ENCODE data around the gene DPEP2NB. TPM values are rescaled to one million over a fixed set of nuclear protein-coding genes. Genes with fewer than 3 reads are reported as not detected.

The DPEP2NB gene, protein sequence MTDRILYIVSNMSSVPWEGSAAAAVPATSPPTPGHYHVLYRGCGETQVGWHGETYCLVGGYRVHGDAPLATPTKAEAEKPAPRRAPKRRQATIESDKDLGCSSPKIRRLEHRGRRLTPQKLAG
- not detected in 2 replicates for total RNA-seq (2021)
- long read RNA-seq = 0 reads

DNA sequence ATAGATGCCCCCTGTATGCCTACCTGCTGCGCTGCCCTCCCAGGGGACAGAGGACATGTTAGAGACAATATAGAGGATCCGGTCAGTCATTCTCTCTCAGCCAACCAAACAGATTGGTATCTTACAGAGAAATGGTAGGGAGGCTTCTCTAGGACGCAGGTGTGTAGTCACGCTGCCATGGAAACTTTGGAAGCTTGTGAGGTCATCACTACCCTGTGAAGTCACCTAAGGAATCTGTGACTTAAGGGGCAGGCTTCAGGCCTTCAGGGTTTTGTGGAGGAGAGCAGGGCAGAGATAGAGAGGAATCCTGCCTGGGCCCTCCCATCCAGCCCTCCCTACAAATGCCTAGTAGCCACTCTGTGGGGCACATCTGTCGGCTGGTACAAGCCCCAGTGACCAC lies at the start of gene DPEP2NB:
DPEP2NB (minus strand) TSS at position 231 of the 400 bp plus-strand sequence; CDS start at position 90, 141 bp downstream.
- H3K23me2 ChIP-seq (ENCODE audit: insufficient read length, low read depth, low read length, poor library complexity, severe bottlenecking) = no peaks in the 10 kb centered on the region
- H4K20me1 ChIP-seq (ENCODE audit: control insufficient read depth, insufficient read depth, insufficient read length) = no peaks in the 10 kb centered on the region
- H3K27me3 Mint-ChIP-seq (ENCODE audit: low read depth) = peaks cover 6% of the 10 kb centered on the region
- no peak within 1 kb of the TSS for H2AK5ac ChIP-seq (ENCODE audit: insufficient read length, low read length)
- H2BK120ac ChIP-seq (ENCODE audit: low read depth, low read length, poor library complexity, severe bottlenecking) = no peak within 1 kb of the TSS
- H2BK5ac ChIP-seq (ENCODE audit: insufficient read length, low read length) = no peak within 1 kb of the TSS
- H4K5ac ChIP-seq (ENCODE audit: insufficient read length, low read depth, low read length) = no peak within 1 kb of the TSS
- H3K36me3 Mint-ChIP-seq (ENCODE audit: insufficient read depth in 1 of 3, low read depth in 3 of 3) = peaks cover 0 to under 1% (median 0%) of the 10 kb centered on the region in 3 experiments; a peak in 1 of 7 replicates
- H3K56ac ChIP-seq (ENCODE audit: insufficient read length, low read depth, low read length) = no peak within 1 kb of the TSS
- H3T11ph ChIP-seq (ENCODE audit: low read length) = no peak within 1 kb of the TSS
- peaks cover 0 to 2% of the 10 kb centered on the region in 2 experiments; a peak in 1 of 4 replicates for H3K4me1 Mint-ChIP-seq
- H3K14ac ChIP-seq (ENCODE audit: insufficient read depth, low read length) = no peak within 1 kb of the TSS
- H4K91ac ChIP-seq (ENCODE audit: insufficient read length, low read depth, low read length) = no peak within 1 kb of the TSS
- TF ChIP-seq, protein P1, sequence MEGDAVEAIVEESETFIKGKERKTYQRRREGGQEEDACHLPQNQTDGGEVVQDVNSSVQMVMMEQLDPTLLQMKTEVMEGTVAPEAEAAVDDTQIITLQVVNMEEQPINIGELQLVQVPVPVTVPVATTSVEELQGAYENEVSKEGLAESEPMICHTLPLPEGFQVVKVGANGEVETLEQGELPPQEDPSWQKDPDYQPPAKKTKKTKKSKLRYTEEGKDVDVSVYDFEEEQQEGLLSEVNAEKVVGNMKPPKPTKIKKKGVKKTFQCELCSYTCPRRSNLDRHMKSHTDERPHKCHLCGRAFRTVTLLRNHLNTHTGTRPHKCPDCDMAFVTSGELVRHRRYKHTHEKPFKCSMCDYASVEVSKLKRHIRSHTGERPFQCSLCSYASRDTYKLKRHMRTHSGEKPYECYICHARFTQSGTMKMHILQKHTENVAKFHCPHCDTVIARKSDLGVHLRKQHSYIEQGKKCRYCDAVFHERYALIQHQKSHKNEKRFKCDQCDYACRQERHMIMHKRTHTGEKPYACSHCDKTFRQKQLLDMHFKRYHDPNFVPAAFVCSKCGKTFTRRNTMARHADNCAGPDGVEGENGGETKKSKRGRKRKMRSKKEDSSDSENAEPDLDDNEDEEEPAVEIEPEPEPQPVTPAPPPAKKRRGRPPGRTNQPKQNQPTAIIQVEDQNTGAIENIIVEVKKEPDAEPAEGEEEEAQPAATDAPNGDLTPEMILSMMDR (conservative IDR thresholded peaks at IDR 0.05) = no peak
- no peak within 1 kb of the TSS for H2BK12ac ChIP-seq (ENCODE audit: insufficient read length, low read depth, low read length)
- H4K8ac ChIP-seq (replicated peaks; ENCODE audit: insufficient read length, low read depth, low read length) = no peak within 1 kb of the TSS
- WGBS (ENCODE audit: extremely low coverage, insufficient read length, low lambda C conversion rate) = no CpG with 5 or more reads among the region's 5 CpGs
- no peak for DNase-seq
- no peak within 1 kb of the TSS for H2AFZ ChIP-seq (ENCODE audit: low read length)
- no peaks in the 10 kb centered on the region for H3K4me1 ChIP-seq (ENCODE audit: insufficient read depth, low read length)
- H3K4me3 Mint-ChIP-seq = no peak within 1 kb of the TSS
- H3K27ac Mint-ChIP-seq = peak within 1 kb of the TSS in 1 of 3 experiments; percentile 73; a peak in 2 of 7 replicates
- H3K79me1 ChIP-seq (ENCODE audit: insufficient read depth, low read depth, low read length, poor library complexity, severe bottlenecking) = no peaks in the 10 kb centered on the region
- H3K9me3 Mint-ChIP-seq = no peaks in the 10 kb centered on the region
- no peak within 1 kb of the TSS for H3K9ac ChIP-seq (ENCODE audit: extremely low read depth, insufficient read length, low read length)
- no peak within 1 kb of the TSS for H3K23ac ChIP-seq (ENCODE audit: insufficient read length, low read depth, low read length)
- H3K4ac ChIP-seq (ENCODE audit: low read depth, low read length) = no peak within 1 kb of the TSS
- no peak within 1 kb of the TSS for H2BK20ac ChIP-seq (ENCODE audit: low read depth, low read length, poor library complexity, severe bottlenecking)
- H3K18ac ChIP-seq (ENCODE audit: insufficient read length, low read depth, low read length) = no peak within 1 kb of the TSS
- H3K9me3 ChIP-seq (ENCODE audit: control insufficient read depth, low read depth, low read length) = no peaks in the 10 kb centered on the region
- no peaks in the 10 kb centered on the region for H3K79me2 ChIP-seq (ENCODE audit: insufficient read depth, low read length)
- no peak within 1 kb of the TSS for H3K27ac ChIP-seq (ENCODE audit: insufficient read length, low read depth, low read length)
- no peaks in the 10 kb centered on the region for H3K27me3 ChIP-seq (ENCODE audit: insufficient read depth, low read length)
- no peak within 1 kb of the TSS for H2BK15ac ChIP-seq (ENCODE audit: low read depth, low read length)
- H3K4me2 ChIP-seq (ENCODE audit: insufficient read depth, insufficient read length, low read length) = no peak within 1 kb of the TSS
